Posterior cingulate gyrus (tissue), 11 donors: ENCODE measurements around the gene COL4A5.
"Not testable (repeated sequence)": the region's sequence is repeated elsewhere in the genome, so short reads cannot be mapped to it uniquely, and the experiment has no call there.

Source experiments
- DNase-seq, 10 donors: peaks; one replicate each; pipeline versions ENCODE4 v3.0.0 to v3.0.0-alpha.2; 2020 to 2021; ENCODE audit warnings: mixed read lengths in 3 of 10
- intact Hi-C: fragments of 100-400 bp; cut with DNase I; formaldehyde crosslinking; loops from one replicate; pipeline ENCODE4 v1.15.1; 2023

COL4A5 gene

DNA sequence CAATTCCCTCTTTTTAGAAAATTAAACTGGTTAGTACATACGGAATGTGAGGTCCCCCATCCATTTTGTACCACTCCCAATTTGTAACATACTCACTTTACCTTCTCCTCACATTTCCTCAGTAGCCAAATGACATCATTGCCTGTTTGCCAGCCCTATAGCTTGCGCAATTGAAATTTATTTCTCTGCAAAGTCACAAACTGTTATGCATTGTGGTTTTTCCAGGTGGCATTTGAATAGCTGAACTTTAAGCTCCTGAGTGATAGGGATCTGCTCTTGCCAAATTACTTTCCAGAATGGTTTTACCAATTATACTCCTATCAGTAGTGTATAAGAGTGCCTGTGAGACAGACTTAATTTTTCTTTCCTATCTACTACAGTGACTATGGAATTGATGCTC is 7.7 kb downstream of the COL4A5 start:
- intact Hi-C loops: no loop called here
- no peak for DNase-seq

DNA sequence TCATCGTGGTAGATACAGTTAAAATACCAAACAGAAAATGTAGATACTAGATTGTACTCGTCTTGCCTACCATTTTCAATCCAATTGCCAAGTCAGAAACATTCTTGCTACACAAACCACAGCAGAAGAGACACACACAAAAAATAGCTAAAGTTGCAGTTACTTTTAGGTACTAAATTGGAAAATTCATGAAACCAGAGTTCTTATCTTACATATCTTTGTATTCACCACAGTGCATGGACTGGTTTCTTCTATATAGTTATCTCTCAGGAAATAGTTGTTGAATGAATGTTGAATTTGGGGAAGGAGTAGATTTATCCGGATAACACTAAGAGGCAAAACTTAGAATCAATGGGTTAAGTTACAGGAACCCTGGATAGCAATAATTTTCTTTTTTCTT is 14.2 kb downstream of the COL4A5 start:
- no peak for DNase-seq
- intact Hi-C loops: no loop called here

DNA sequence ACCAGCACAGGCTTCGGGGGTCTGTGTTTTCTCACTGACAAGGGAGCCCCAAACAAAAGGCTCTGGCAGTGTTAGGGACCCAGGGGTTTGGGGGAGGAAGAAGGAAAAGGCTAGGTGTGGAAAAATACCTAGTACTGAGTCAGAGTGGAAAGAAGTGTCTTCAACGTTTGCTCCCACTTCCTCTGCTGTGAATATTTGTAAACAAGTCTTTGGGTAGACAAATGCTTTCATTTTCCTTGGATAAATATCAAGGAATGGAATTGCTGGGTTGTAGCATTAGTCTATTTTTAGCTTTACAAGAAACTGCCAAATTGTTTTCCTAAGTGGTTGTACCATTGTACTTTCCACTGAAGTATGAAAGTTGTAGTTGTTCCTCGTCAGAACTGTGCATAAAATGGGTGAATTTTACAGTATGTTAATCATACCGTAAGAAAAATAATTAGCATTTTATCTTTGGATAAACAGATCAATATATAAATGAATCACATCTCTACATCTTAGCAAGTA is 17.4 kb downstream of the COL4A5 start:
- no peak for DNase-seq
- intact Hi-C loops: no loop called here

DNA sequence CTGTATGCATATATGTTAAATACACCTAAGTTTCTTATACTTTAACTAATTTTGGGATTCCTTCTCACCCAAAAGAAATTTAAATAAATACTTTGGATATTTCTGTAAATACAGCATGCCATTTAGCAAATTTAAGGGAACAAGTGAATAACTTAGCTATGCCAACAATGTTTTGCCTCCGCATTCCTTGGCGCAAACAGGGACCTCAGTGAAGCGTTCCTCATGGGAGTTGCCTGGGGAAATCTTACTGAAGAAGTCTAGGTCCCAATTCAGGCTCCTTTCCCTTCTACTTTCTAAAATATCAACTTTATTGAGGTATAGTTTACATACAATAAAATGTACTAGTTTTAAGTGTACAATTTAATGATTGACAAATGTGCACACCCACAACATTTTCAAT is 25.0 kb downstream of the COL4A5 start:
- DNase-seq: no peak
- intact Hi-C loops: no loop called here

DNA sequence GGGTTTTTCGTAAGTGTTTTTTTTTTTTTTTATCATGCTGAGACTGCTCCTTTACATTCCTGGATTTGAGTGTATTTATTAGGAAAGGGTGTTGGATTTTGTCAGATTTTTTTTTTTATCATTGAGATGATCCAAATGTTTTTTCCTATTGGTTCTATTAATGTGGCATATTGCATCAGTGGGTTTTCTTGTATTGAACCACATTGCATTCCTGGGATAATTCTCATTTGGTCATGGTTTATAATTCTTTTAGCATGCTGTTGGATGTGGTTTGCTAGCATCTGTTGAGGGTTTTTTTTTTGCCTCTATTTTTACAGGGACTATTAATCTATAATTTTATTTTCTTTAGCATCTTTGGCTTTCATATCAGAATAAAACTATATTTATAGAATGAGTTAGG is 28.8 kb downstream of the COL4A5 start:
- intact Hi-C loops: no loop called here

DNA sequence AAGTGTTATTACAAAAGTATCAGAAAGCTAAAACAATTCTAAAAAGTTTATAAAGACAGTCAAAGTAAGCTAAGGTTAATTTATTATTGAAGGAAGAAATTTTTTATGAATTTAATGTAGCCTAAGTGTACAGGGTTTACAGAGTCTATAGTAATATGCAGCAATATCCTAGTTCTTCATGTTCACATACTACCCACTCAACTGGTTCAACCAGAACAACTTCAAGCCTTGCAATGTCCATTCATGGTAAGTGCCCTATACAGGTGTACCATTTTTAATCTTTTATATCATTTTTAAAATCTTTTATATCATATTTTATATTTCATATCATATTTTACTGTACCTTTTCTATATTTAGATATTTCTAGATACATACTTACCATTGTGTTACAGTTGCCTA is 34.3 kb downstream of the COL4A5 start:
- no peak for DNase-seq
- intact Hi-C loops: no loop called here

More for the DNA sequence above, 28.8 kb downstream of the COL4A5 start:
- no peak for DNase-seq

DNA sequence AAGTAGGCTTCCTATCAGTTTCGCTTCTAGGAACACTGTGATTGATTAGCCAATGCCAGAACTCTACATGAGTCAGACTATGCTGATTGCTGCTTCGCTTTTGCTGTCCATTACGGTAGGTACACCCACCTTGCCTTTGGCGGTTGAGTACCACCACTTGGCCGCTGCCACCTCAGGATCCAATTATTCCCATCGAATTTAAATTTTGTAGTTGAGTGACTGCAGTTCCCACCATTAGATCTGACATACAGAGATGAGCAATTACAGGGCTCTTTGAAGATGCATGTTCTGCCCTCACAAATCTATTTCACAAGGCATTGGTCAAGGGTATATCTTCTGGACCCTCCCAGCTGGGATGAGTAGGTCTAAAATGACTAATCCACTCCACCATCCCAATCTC is 41.9 kb downstream of the COL4A5 start:
- intact Hi-C loops, DNase-seq: not testable (repeated sequence)

DNA sequence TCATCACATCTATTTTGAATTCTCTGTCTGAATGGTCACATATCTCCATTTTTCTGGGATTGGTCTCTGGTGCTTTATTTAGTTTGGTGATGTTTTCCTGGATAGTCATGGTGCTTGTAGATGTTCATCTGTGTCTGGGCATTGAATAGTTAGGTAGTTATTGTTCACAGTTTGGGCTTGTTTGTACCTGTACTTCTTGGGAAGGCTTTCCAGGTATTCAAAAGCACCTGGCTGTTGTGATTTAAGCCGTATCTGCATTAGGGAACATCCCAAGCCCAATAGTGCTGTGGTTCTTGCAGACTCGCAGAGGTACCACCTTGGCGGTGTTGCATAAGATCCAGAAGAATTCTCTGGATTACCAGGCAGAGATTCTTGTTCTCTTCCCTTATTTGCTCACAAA is 44.6 kb downstream of the COL4A5 start:
- no peak for DNase-seq
- intact Hi-C loops: no loop called here

DNA sequence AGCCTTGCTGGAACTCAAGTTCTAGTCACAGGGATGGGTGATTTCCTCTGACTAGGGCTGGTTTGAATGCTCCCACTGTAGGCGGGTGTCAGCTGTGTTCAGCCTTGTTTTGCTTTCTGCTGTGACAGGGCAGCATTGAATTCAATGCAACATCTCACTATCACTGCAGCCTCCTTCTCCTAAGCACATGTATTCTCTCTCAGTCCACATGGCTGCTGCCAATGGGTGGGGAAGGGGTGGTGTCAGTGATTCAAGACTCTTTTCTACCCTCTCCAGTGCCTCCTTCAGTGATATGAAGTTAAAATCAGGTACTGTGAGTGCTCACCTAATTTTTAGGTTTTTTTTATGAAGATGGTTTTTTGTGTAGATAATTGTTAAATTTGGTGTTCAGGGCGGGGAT is 46.3 kb downstream of the COL4A5 start:
- no peak for DNase-seq
- intact Hi-C loops: no loop called here

DNA sequence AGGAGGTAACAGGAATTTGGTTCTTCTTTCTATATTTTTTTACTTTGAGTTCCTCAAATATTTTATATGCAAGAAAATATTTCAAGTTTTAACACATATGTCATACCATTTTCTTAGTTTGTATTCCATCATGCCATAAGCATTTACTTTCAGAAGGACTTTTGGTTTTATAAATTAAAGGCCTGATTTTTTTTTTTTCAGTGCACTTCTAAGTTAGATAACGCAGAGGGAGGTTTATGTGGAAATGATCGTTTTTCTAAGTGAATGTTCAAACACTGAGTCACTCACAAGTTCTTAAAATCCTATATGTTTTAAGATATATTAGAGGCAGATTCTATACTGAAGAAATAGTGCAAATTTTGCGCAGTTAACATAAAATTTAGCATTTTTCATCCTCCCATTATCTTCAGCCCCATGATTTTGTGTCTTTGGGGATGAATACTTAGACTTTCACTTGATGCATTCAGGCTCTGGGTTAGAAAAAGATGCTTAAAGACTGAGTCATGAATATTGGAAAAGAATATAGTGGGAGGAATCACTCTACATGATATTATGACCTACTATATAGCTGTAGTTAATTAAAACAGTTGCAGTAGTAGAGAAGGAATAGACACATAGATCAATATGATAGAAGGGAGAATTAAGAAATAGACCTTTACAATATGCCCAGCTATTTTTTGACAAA is 54.9 kb downstream of the COL4A5 start:
- DNase-seq: no peak
- intact Hi-C loops: no loop called here

DNA sequence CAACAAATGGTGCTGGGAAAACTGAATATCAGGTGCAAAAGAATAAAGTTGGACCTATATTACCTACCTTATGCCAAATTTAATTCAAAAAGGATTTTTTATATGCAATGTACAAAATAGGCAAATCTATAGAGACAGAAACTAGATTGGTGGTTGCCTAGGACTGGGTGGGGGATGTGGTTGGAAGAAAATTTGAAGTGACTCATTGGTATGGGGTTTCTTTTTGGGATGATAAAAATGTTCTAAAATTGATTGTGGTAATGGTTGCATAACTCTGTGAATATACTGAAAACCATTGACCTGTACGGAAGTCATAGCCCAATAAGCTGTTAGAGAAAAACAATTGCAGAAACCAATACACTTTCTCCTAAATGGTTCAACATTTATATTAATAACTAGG is 72.1 kb downstream of the COL4A5 start:
- DNase-seq: no peak
- intact Hi-C loops: no loop called here

DNA sequence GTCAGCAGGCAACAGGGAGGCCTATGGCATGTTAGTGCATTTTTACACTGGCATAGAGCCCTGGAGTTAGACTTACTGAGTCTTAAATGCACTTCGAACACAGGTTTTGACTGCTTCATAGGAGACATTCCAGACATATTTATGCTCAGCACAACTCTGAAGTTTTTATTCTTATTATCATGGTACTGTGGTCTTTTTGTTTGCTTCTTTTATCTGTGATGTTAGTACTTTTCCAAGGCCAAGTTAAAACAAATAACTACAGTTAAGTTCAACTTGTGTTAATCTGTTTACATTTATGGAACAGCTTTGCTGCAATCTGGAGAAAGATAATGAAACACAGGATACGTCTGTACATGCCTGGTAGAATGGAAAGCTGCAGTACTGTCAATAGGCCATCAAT is 76.5 kb downstream of the COL4A5 start:
- intact Hi-C loops: no loop called here

DNA sequence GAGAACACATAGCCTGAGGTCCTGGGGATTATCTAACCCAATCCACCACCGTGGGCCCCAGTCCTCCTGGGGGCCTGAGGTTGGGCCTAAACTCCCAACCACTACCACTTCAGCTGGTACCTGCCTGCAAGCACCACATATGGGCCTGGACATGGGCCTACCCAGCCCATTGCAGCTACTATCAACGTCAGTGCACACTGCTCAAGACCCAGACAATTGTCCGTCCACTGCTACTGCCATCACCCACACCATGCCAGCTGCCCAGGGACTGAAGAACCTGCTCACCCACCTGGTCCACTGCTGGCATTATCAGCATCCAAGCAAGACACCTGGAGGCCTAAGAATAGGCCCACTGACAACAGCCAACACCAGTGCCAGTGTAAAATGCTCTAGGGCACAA is 88.1 kb downstream of the COL4A5 start:
- intact Hi-C loops: no loop called here
- DNase-seq: peak in 1 of 10 donors; percentile 20

More for the DNA sequence above, 76.5 kb downstream of the COL4A5 start:
- no peak for DNase-seq

DNA sequence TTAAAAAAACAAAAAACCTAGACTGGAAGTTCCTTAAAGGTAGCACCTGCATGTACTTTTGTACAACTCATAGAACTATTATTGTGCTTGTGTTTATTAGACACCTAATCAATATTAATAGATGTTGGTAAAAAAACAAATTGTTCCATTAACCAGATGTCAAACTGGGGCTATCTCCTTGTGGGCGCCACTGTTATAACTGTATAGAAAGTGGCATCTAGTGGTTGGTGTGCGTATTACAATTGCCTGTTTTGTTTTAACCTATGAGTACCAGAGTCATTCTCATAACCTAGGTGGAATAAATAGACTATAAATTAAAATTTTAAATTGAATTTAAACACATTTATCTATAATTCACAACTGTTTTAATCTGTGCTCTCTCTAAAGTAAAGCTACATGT is 97.4 kb downstream of the COL4A5 start:
- DNase-seq: no peak
- intact Hi-C loops: loop anchor here (5.0 kb wide), 1 partner anchor 315 kb away; no protein-coding TSS in a partner anchor

DNA sequence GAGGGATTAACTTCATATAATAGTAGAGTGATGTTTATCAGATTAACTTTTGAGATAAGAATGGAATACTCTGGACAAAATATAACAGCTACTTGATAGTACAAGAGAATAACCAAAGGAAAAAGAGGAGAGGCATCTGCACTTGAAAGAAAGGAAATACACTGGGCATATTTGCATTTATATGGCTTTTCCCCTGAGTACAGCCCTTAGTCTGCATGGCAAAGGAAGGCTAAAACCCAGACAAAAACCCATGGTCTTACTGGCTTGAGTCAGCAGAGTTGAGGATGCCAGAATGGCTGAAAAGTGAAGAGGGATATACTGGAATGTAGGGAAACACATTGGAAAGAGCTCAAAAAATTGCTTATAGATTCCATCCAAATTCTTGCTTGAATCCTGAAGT is 101.6 kb downstream of the COL4A5 start:
- DNase-seq: no peak

DNA sequence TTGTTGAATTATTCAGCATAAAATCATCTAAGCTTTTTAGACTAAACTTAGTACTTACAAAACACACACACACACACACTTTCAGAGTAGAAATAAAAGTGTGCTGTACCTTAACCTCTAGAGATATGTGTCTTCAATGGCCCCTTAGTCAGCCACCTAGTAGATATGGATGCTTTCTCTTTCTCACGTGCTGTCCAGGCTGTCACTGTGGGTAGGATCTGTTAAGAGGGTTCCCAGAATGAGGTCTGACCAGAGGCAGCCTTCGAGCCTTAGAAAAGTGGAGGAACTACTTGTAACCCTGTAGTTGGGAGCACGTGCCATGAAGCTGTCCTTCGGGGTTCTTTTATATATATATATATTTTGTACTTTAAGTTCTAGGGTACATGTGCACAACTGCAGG is 117.9 kb downstream of the COL4A5 start:
- no peak for DNase-seq
- intact Hi-C loops: no loop called here

More for the DNA sequence above, 101.6 kb downstream of the COL4A5 start:
- intact Hi-C loops: no loop called here

DNA sequence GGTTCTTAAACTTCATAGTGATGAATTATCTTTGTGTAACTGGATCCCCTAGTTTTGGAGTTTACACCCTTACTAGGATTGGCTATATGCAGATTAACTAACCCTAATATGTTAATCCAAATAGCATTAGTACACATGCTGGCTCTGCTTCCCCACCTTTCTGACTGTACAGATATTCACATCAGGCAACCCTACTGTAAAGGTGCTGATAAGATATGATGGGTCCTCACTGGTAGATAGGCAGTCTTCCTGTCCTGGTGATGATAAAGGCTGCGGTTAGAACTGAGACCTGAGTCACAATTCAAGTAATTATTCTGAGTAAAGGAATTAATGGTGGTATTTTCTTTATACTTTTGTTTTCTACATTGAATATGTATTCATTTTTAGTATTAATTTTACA is 118.6 kb downstream of the COL4A5 start:
- intact Hi-C loops: no loop called here
- DNase-seq: no peak

DNA sequence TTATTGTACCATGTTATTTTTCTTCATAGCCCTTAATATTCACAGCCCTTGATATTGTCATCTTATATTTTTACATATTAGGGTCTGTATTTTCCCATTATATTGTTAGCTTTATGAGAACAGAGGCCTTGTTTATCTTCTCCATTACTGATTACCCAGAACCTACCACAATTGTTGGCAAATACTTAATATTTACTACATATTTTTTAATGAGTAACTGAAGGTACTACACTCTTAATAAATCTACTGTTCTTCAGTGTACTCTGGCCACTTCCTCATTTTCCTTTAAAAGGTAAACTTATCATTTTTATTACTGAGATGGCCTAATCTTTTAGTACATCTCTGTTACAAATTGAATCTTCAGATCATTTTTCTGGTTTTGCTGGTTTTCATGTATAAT is 133.5 kb downstream of the COL4A5 start:
- no peak for DNase-seq

DNA sequence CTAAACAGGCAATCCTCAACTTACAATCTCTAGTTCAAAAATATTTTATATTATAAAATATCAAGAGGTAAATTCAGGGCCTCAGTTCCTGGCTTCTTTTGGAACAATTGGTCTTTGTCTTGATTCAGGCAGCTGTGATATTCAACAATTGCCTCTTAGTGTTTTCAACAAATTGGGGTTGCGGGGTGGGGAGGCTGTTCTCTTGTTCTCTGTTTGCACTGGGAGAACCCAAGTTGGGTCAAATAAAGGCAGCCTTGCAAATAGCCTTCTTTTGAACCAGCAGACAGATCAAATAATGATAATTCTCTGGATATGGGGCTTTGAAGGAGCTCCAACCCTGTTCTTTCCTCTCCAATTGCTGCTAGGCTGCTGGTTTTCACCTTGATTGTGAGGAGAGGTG is 142.5 kb downstream of the COL4A5 start:
- intact Hi-C loops: no loop called here
- DNase-seq: peak; percentile 14 to 93 (median 56)

More for the DNA sequence above, 133.5 kb downstream of the COL4A5 start:
- intact Hi-C loops: no loop called here

DNA sequence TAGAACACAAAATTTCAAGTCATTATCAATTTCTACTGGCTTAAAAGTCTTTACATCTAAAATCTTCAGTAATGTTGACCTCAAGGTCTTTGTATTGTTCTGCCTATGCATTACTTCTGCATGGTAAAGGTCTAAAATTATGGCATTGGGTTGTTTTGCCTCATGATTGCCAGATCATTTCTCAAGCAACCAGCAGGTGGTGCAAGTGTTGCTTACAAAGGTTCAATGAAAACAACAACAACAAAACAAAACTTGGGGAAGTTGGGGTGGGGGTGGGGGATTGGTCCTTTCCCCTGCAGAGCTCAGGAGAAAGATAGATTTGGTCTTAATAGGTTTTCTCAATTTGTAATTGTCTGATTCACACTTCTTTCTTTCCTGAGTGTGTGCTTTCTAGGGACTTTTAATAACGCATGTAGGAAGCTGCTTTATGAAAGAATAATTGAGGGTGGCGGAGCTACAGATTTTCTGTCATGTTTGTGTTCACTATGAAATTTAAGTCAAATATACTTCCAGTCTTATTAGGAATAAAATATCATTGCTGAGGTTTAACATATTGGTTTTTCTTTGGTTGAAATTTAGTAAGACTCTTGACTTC is 145.1 kb downstream of the COL4A5 start:
- DNase-seq: peak in 3 of 10 donors; percentile 2 to 47 (median 44)
- intact Hi-C loops: no loop called here

DNA sequence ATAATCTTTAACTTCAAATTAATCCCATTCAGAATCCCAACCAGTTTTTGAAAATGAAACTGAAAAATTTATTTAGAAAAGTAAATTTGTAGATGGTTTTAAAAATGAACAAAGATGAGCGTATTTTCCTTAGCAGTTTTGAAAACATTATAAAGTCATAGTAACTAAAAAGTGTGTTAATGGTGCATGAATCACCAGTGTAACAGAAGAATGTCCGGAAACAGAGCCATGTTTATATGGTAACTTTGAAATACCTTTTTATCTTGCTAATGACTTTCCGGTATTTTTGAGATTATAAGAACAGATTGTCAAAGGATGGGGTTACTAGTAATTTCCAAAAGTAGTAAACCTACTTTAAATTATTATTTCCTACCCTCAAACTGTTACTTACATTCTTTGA is 150.9 kb downstream of the COL4A5 start:
- intact Hi-C loops: no loop called here
- DNase-seq: no peak

DNA sequence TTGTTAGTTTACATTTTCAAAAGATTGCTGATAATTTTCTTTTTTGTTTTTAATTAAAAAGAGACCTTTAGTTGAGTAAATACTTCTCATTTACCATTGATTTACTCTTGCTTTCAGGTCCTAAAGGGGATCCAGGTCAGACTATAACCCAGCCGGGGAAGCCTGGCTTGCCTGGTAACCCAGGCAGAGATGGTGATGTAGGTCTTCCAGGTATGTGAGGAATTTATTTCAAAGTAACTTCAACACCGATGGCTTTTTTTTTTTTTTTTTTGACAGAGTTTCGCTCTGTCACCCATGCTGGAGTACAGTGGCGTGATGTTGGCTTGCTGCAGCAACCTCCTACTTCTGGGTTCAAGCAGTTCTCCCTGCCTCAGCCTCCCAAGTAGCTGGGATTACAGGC is 161.6 kb downstream of the COL4A5 start:
- intact Hi-C loops: no loop called here

More for the DNA sequence above, 161.6 kb downstream of the COL4A5 start:
- no peak for DNase-seq
